Cardiac muscle cell (in vitro differentiated cells and primary cell): ENCODE results near the gene SGO1. TPM values are rescaled to one million over a fixed set of nuclear protein-coding genes. Genes with fewer than 3 reads are reported as not detected.

Experiments used
- DNase-seq, 2 donors: peaks; one replicate each; pipeline versions ENCODE4 v3.0.0 to v3.0.0-alpha.2; 2010 to 2017; ENCODE audit warnings: low read depth in 1 of 2, low spot score in 1 of 2
- H3K27ac ChIP-seq: fragments of 200-600 bp; sonication (generic); 2 replicates; pipeline ENCODE4 v1.5.1; 2016
- H3K27me3 ChIP-seq: fragments of 200-600 bp; sonication (generic); 2 replicates; pipeline ENCODE4 v1.6.0; 2016; ENCODE audit warnings: control low read depth
- H3K36me3 ChIP-seq: fragments of 200-600 bp; sonication (generic); 2 replicates; pipeline ENCODE4 v1.5.1; 2016; ENCODE audit warnings: control low read depth
- H3K4me1 ChIP-seq: fragments of 200-600 bp; sonication (generic); 2 replicates; pipeline ENCODE4 v1.8.1; 2017; ENCODE audit warnings: low read depth, mild to moderate bottlenecking, mixed run types
- H3K4me3 ChIP-seq: fragments of 200-600 bp; sonication (generic); 2 replicates; pipeline ENCODE4 v1.5.1; 2016; ENCODE audit warnings: mild to moderate bottlenecking
- H3K9me3 ChIP-seq: fragments of 200-600 bp; sonication (generic); 2 replicates; pipeline ENCODE4 v1.5.1; 2017; ENCODE audit warnings: low read depth, mild to moderate bottlenecking, control low read depth
- CTCF ChIP-seq: IDR thresholded peaks from 2 replicates; pipeline ENCODE4 v1.5.1; 2012; ENCODE audit warnings: low read depth, mild to moderate bottlenecking, low read length
- polyA plus RNA-seq: library from polyadenylated mRNA; unstranded; fragments of >200 nt; fragmentation: Nextera tagmentation; extraction: Ambion mirVana; gene quantifications from 2 replicates; pipeline ENCODE4 v1.2.1, GENCODE V29; 2016
- total RNA-seq: library from RNA; depleted of rRNA; stranded (reverse); fragments of >200 nt; gene quantifications from 2 replicates; pipeline ENCODE4 v1.2.3, GENCODE V29; 2016

The SGO1 gene
- total and polyA plus RNA-seq, 2 experiments from 2014 or later, result 10.1 to 11.4 TPM

DNA sequence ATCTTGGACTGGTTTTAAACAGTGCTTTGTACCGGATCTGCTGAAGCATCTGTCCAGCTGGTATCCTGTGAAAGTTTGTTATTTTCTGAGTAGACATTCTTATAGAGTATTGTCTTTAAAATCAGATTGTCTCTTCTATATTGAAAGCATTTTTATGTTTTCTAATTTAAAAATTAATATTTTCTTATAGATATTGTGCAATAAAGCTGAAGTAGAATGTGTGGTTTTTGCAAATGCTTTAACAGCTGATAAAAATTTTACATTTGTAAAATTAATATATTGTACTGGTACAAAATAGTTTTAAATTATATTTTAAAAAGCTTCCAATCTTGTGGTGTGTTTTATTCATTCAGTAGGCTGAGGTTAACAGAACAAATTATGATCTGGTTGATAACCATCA, 31.9 kb downstream of the SGO1 start:
- Histone ChIP-seq H3K36me3 (peaks cover 2% of the 10 kb centered on the region), H3K4me3 (no peak overlapping the region), H3K27ac (no peak overlapping the region), H3K27me3 (no peaks in the 10 kb centered on the region), H3K9me3 (no peaks in the 10 kb centered on the region), H3K4me1 (no peaks in the 10 kb centered on the region)
- TF ChIP-seq CTCF, result no peak
- DNase-seq, result no peak

DNA sequence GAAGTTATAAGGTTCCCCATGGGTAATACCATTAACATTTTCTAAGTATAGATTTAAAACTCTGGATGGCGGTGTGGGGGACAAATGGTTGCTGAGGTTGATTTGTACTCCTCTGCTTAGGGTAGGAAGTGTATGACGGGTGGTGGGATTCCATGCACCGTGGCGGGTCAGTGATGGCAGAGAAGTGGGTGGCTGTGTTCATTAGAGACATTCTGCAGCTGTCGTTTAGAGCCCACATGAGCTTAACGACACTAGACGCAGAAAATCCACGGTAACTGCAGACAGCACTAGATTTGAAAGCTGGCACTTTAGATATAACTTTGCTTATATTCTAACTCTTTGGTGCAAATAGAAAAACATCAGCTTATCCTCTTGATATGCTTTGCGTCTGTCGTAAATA, 37.5 kb downstream of the SGO1 start:
- TF ChIP-seq CTCF, result no peak
- no peak overlapping the region for H3K4me3 ChIP-seq
- H3K9me3 ChIP-seq, result no peaks in the 10 kb centered on the region
- peaks cover 5% of the 10 kb centered on the region for H3K4me1 ChIP-seq
- H3K27ac ChIP-seq, result no peak overlapping the region
- no peaks in the 10 kb centered on the region for H3K27me3 ChIP-seq
- peaks cover 6% of the 10 kb centered on the region for H3K36me3 ChIP-seq
- DNase-seq, result no peak

GRCh38 chr3:20147361-20147760, 38.6 kb downstream of the SGO1 start:
- TF ChIP-seq CTCF, result no peak
- no peak overlapping the region for H3K27ac ChIP-seq
- H3K9me3 ChIP-seq, result no peaks in the 10 kb centered on the region
- peaks cover 4% of the 10 kb centered on the region for H3K36me3 ChIP-seq
- no peak overlapping the region for H3K4me3 ChIP-seq
- peaks cover 5% of the 10 kb centered on the region for H3K4me1 ChIP-seq
- DNase-seq, result peak in 1 of 2 donors; percentile 15
- no peaks in the 10 kb centered on the region for H3K27me3 ChIP-seq

DNA sequence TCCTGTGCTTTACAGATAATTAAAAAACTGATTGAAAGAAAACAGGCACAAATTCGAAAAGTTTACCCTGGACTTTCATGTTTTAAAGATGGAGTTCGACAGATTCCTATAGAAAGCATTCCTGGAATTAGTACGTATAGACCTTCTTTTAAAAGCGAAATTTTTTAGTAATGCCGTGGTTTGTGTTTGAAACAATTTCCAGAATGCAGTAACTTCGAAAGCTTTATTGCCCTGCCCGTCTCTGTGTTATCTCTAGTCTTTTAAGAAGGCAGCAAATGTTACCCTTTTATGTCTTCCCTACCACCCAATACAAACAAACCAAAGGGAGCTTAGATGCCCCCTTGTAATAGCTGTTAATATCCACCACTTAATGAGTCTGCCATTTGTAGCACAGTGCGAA, 39.7 kb downstream of the SGO1 start:
- TF ChIP-seq CTCF, result no peak
- H3K4me3 ChIP-seq, result no peak overlapping the region
- H3K27me3 ChIP-seq, result no peaks in the 10 kb centered on the region
- no peaks in the 10 kb centered on the region for H3K9me3 ChIP-seq
- peaks cover 5% of the 10 kb centered on the region for H3K4me1 ChIP-seq
- H3K36me3 ChIP-seq, result peaks cover 4% of the 10 kb centered on the region
- no peak overlapping the region for H3K27ac ChIP-seq
- no peak for DNase-seq

DNA sequence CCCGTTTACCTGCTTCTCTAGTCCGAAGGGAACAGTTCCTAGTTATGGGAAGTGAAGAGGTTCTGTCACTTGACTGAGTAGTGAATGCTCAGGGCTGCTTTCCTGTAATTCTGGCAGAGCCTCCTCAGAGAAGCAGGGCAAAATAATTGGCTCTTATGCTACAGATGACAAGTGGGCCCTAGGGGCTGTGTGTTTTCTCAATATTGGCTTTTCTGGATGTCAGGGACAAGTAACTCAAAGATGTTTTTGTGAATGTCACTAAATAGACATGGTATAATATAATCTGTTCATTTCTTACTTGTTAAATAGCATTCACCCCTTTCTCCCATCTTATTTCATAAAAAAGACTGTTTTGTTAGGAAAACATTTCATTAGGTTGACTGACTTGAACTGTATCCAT, 40.1 kb downstream of the SGO1 start:
- Histone ChIP-seq H3K27ac (no peak overlapping the region), H3K27me3 (no peaks in the 10 kb centered on the region), H3K4me1 (peaks cover 5% of the 10 kb centered on the region), H3K4me3 (no peak overlapping the region), H3K36me3 (peaks cover 4% of the 10 kb centered on the region), H3K9me3 (no peaks in the 10 kb centered on the region)
- TF ChIP-seq CTCF, result no peak
- peak in 1 of 2 donors; percentile 4 for DNase-seq

GRCh38 chr3:20143519-20143918, 42.5 kb downstream of the SGO1 start:
- no peaks in the 10 kb centered on the region for H3K9me3 ChIP-seq
- H3K27ac ChIP-seq, result no peak overlapping the region
- H3K27me3 ChIP-seq, result no peaks in the 10 kb centered on the region
- no peak for TF ChIP-seq CTCF
- no peak overlapping the region for H3K4me3 ChIP-seq
- H3K4me1 ChIP-seq, result peaks cover 5% of the 10 kb centered on the region
- no peak for DNase-seq
- H3K36me3 ChIP-seq, result peaks cover 4% of the 10 kb centered on the region
